Breast epithelium (tissue), 4 donors: ENCODE data around the gene MRFAP1L1. TPM values are rescaled to one million over a fixed set of nuclear protein-coding genes. Genes with fewer than 3 reads are reported as not detected.

ENCODE experiments used
- DNase-seq, 2 donors: peaks; one replicate each; pipeline ENCODE4 v3.0.0-alpha.2; 2019; ENCODE audit warnings: low spot score in 2 of 2
- H3K27ac ChIP-seq, 2 donors: fragments of 200-600 bp; sonication (generic) in 1 of 2; one replicate each; pipeline ENCODE4 v1.5.1; 2016 to 2019; ENCODE audit warnings: mild to moderate bottlenecking in 1 of 2
- H3K27me3 ChIP-seq, 2 donors: fragments of 200-600 bp; sonication (generic) in 1 of 2; one replicate each; pipeline versions ENCODE4 v1.5.1 to v1.6.0; 2017 to 2019; ENCODE audit warnings: control low read depth in 1 of 2, mild to moderate bottlenecking in 1 of 2
- H3K36me3 ChIP-seq: fragments of 200-600 bp; one replicate; pipeline ENCODE4 v1.5.1; 2019
- H3K4me1 ChIP-seq, 2 donors: fragments of 200-600 bp; sonication (generic); one replicate each; pipeline ENCODE4 v1.5.1; 2016 to 2019; ENCODE audit warnings: control low read depth in 1 of 2
- H3K4me3 ChIP-seq, 3 donors: fragments of 200-600 bp; sonication (generic); 1 replicate in 2 of 3; 2 replicates in 1 of 3; pipeline ENCODE4 v1.5.1; 2016 to 2019; ENCODE audit warnings: mild to moderate bottlenecking in 3 of 3, moderate library complexity in 2 of 3
- H3K9me3 ChIP-seq, 2 donors: fragments of 200-600 bp; sonication (generic) in 1 of 2; one replicate each; pipeline ENCODE4 v1.5.1; 2016 to 2019; ENCODE audit warnings: control low read depth in 1 of 2
- CTCF ChIP-seq, 3 donors: fragments of 450-650 bp; IDR thresholded peaks; one replicate each; pipeline ENCODE4 v1.5.1; 2016 to 2017; ENCODE audit warnings: antibody characterized with exemption in 3 of 3, mild to moderate bottlenecking in 3 of 3, moderate library complexity in 3 of 3
- POLR2A ChIP-seq: fragments of 450-650 bp; IDR thresholded peaks from one replicate; pipeline ENCODE4 v1.6.1; 2016; ENCODE audit warnings: antibody characterized with exemption, mild to moderate bottlenecking, moderate library complexity
- POLR2AphosphoS5 ChIP-seq, 3 donors: sonication (generic); formaldehyde crosslinking; IDR thresholded peaks; one replicate each; pipeline ENCODE4 v1.6.1; 2017; ENCODE audit warnings: antibody characterized with exemption in 3 of 3
- intact Hi-C: fragments of 100-400 bp; cut with DNase I; formaldehyde crosslinking; loops from one replicate; pipeline ENCODE4 v1.15.1; 2023; ENCODE audit warnings: low total_unique reads
- total RNA-seq, 3 donors: library from RNA; depleted of rRNA; stranded (reverse); fragments of >200 nt; gene quantifications; one replicate each; pipeline ENCODE4 v1.1.0, GENCODE V29; 2016

MRFAP1L1 gene
- total RNA-seq, 3 donors from 2014 or later = 48.0 to 78.0 (median 70.1) TPM

- intact Hi-C loops = no loop called here
- H3K4me1 ChIP-seq = peaks cover 0 to 4% of the 10 kb centered on the region in 2 donors
- H3K9me3 ChIP-seq = no peaks in the 10 kb centered on the region
- H3K4me3 ChIP-seq = peak overlapping the region; percentile 75 to 84 (median 83)
- H3K27me3 ChIP-seq = no peaks in the 10 kb centered on the region
- no peaks in the 10 kb centered on the region for H3K36me3 ChIP-seq
- no peak for DNase-seq
- TF ChIP-seq CTCF (IDR thresholded peaks at IDR 0.05) (no peak), POLR2A (no peak), POLR2AphosphoS5 (IDR thresholded peaks at IDR 0.05) (no peak)
- peak overlapping the region; percentile 93 to 95 for H3K27ac ChIP-seq
Measured at GRCh38 chr4:6715704-6716017, 6.0 kb upstream of the MRFAP1L1 start.

GRCh38 chr4:6714954-6715353 is 5.3 kb upstream of the MRFAP1L1 start:
- no peak for DNase-seq
- Histone ChIP-seq H3K9me3 (no peaks in the 10 kb centered on the region), H3K36me3 (no peaks in the 10 kb centered on the region), H3K27ac (no peak overlapping the region), H3K4me3 (no peak overlapping the region), H3K4me1 (peaks cover 0 to 4% of the 10 kb centered on the region in 2 donors), H3K27me3 (no peaks in the 10 kb centered on the region)
- TF ChIP-seq POLR2A = no peak
- no peak for TF ChIP-seq CTCF (IDR thresholded peaks at IDR 0.05)
- TF ChIP-seq POLR2AphosphoS5 (IDR thresholded peaks at IDR 0.05) = no peak
- intact Hi-C loops = no loop called here

- Histone ChIP-seq H3K36me3 (no peaks in the 10 kb centered on the region), H3K27me3 (no peaks in the 10 kb centered on the region), H3K4me3 (no peak overlapping the region), H3K27ac (no peak overlapping the region), H3K9me3 (no peaks in the 10 kb centered on the region), H3K4me1 (peaks cover 0 to 19% of the 10 kb centered on the region in 2 donors)
- intact Hi-C loops = no loop called here
- DNase-seq = no peak
- TF ChIP-seq CTCF (IDR thresholded peaks at IDR 0.05) (no peak), POLR2A (no peak), POLR2AphosphoS5 (IDR thresholded peaks at IDR 0.05) (no peak)
Measured at GRCh38 chr4:6710996-6711395, 1.3 kb upstream of the MRFAP1L1 start.

GRCh38 chr4:6710282-6710681 is 617 bp upstream of the MRFAP1L1 start:
- intact Hi-C loops = no loop called here
- H3K27ac ChIP-seq = peak overlapping the region; percentile 53 to 88
- TF ChIP-seq POLR2AphosphoS5 (IDR thresholded peaks at IDR 0.05) (no peak), POLR2A (no peak), CTCF (IDR thresholded peaks at IDR 0.05) (no peak)
- no peaks in the 10 kb centered on the region for H3K27me3 ChIP-seq
- peaks cover 0 to 19% of the 10 kb centered on the region in 2 donors for H3K4me1 ChIP-seq
- no peak for DNase-seq
- H3K4me3 ChIP-seq = peak overlapping the region; percentile 61 to 93 (median 90)
- no peaks in the 10 kb centered on the region for H3K9me3 ChIP-seq
- H3K36me3 ChIP-seq = no peaks in the 10 kb centered on the region

GRCh38 chr4:6706173-6706572 is 3.5 kb downstream of the MRFAP1L1 start:
- no peaks in the 10 kb centered on the region for H3K9me3 ChIP-seq
- TF ChIP-seq CTCF (IDR thresholded peaks at IDR 0.05) (no peak), POLR2AphosphoS5 (IDR thresholded peaks at IDR 0.05) (no peak), POLR2A (no peak)

More at GRCh38 chr4:6706173-6706572, 3.5 kb downstream of the MRFAP1L1 start:
- Histone ChIP-seq H3K27me3 (no peaks in the 10 kb centered on the region), H3K4me3 (no peak overlapping the region), H3K4me1 (peaks cover 0 to 24% of the 10 kb centered on the region in 2 donors), H3K36me3 (no peaks in the 10 kb centered on the region), H3K27ac (no peak overlapping the region)
- intact Hi-C loops = no loop called here
- DNase-seq = no peak
